Stimulated activated naive CD8-positive, alpha-beta T cell treated with anti-CD3 and anti-CD28 coated beads, Interleukin-15, Interleukin-2, amounts not matched to agents 100 ng/mL and 50 ng/mL, for 24 hours (primary cell): ENCODE data around the gene KCNK4.

ENCODE experiments used
- H3K27ac Mint-ChIP-seq: one replicate; pipeline ENCODE4 v1.8.0; 2021; ENCODE audit warnings: mild to moderate bottlenecking, mixed read lengths
- H3K27me3 Mint-ChIP-seq: one replicate; pipeline ENCODE4 v1.8.0; 2021; ENCODE audit warnings: mixed read lengths
- H3K36me3 Mint-ChIP-seq: one replicate; pipeline ENCODE4 v1.8.0; 2021; ENCODE audit warnings: low read depth, mixed read lengths
- H3K4me1 Mint-ChIP-seq: one replicate; pipeline ENCODE4 v1.8.0; 2021; ENCODE audit warnings: low read depth, mixed read lengths
- H3K4me3 Mint-ChIP-seq: one replicate; pipeline ENCODE4 v1.8.0; 2021; ENCODE audit warnings: mild to moderate bottlenecking, mixed read lengths
- H3K9me3 Mint-ChIP-seq: one replicate; pipeline ENCODE4 v1.8.0; 2021; ENCODE audit warnings: mixed read lengths

KCNK4 gene

DNA sequence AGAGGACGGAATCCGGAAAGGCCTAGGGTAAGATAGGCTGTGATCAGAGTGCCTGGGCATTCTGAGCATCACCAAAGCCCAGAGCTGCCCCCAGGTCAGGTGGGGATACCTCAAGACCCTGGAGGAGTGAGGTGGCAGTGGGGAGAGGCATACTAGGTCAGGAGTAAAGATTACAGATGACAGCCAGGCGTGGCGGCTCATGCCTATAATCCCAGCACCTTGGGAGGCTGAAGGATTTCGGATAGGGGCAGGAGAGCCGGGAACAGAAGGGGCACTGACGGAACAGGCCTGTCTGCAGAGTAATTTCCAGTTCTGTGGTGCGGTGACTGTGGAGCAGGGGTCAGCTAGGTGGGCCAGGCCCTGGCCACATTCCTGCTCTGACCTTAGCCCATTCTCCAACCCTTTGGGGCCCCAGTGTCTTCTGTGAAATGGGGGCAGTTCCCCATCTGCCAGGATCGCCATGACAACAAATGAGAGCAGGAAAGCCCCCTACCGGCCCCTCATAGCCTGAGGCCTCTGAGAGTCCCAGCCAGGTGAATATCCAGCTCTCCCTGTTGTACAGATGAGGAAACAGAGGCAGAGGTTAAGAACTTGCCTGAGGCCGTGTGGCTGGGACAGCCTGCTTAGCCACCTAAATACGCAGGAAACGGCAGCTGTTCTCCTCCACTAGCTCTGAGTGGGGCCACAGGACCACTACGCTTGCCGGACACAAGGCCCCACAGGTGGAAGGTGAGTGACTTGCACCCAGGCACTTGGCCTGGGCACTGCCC is 15.9 kb upstream of the KCNK4 start:
- no peaks in the 10 kb centered on the region for H3K27me3 Mint-ChIP-seq
- no peak overlapping the region for H3K27ac Mint-ChIP-seq

DNA sequence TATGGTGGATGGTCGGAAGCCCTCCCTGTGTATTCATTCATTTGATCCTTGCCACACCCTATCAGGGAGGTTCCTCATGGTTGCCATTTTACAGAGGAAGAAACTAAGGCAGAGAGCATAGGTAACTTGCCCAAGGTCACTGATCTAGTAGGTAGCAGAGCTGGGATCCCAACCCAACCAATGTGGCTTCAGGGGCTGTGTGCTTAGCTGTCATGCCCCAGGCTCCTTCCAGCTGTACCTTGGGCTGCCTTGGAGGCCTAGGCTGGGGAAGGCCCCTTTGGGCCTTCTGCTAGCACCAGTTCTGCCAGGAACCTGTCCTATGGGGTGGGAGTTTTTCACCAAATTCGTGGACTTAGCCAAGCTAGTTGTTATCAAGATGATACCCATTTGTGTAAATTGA is 15.3 kb upstream of the KCNK4 start:
- no peak overlapping the region for H3K27ac Mint-ChIP-seq
- H3K9me3 Mint-ChIP-seq, result no peaks in the 10 kb centered on the region
- no peak overlapping the region for H3K4me3 Mint-ChIP-seq
- peaks cover 5% of the 10 kb centered on the region for H3K36me3 Mint-ChIP-seq
- no peaks in the 10 kb centered on the region for H3K27me3 Mint-ChIP-seq
- H3K4me1 Mint-ChIP-seq, result peaks cover 11% of the 10 kb centered on the region

More for the DNA sequence above, 15.9 kb upstream of the KCNK4 start:
- no peaks in the 10 kb centered on the region for H3K9me3 Mint-ChIP-seq
- peaks cover 11% of the 10 kb centered on the region for H3K4me1 Mint-ChIP-seq
- no peak overlapping the region for H3K4me3 Mint-ChIP-seq
- peaks cover 7% of the 10 kb centered on the region for H3K36me3 Mint-ChIP-seq

DNA sequence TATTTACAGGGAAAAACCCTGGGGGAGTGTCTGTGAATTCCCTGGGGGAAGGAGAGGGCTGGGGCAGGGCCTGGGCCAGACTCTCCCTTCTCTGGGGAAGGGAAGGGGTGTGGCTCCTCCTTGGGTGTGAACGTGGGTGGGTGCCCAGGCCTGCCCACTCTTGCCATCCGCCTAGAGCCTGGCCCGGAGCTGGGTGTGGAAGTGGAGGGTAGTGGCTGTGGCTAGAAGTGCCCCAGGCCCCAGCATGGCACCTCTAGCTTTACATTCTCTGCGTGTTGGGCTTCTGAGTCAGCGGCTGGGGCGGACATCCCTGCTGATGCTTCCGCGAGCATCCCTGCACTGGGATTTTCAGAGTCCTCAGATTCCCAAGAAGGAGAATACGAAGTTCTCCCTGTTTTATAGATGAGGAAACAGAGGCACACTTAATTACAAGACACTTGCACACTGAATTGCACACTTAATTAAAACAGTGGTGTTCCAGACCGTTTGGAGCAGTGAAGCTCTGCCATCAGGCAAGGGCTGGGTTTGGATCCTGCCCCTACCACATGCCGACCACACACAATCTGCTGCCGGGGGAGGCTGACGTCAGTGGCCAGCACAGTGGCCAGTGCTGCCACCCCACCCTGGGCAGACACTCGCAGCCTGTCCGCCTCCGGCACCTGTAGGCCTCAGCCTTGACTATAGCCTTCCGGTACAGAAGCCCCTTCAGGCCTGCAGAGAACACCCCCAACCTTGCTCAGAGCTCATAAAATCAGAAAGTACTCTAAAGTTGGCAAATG is 14.3 kb upstream of the KCNK4 start:
- Mint-ChIP-seq H3K9me3 (no peaks in the 10 kb centered on the region), H3K4me1 (peaks cover 8% of the 10 kb centered on the region), H3K27ac (no peak overlapping the region), H3K36me3 (peaks cover 5% of the 10 kb centered on the region), H3K4me3 (no peak overlapping the region), H3K27me3 (no peaks in the 10 kb centered on the region)

DNA sequence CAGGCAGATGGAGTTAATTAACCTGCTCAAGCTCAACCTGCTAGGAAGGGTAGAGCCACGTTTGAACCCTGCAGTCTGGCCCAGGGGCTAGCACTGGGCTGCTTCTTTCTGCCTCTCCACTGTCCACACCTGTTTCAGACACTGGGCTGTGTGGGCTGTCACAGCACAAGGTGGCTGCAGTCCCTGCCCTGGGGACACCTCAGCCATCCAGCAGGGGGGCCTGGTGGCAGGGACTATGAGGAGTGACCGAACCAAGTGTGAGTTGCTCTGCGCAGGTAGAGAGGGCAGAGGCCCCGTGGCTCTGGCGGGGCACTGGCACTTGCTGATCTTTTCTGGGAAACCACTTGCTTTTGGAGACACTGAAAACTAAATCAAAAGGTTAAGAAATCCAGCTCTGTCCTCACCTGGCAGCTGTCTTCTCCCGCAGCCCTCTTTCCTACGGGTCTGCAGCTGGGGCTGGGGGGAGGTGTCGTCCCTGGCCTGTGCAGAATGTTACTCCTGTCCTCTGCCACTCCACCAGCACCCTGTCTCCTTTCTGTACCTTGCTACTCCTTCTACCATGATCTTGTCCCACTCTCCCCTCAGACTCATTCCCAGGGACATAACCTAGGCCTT is 12.4 kb upstream of the KCNK4 start:
- no peak overlapping the region for H3K27ac Mint-ChIP-seq

DNA sequence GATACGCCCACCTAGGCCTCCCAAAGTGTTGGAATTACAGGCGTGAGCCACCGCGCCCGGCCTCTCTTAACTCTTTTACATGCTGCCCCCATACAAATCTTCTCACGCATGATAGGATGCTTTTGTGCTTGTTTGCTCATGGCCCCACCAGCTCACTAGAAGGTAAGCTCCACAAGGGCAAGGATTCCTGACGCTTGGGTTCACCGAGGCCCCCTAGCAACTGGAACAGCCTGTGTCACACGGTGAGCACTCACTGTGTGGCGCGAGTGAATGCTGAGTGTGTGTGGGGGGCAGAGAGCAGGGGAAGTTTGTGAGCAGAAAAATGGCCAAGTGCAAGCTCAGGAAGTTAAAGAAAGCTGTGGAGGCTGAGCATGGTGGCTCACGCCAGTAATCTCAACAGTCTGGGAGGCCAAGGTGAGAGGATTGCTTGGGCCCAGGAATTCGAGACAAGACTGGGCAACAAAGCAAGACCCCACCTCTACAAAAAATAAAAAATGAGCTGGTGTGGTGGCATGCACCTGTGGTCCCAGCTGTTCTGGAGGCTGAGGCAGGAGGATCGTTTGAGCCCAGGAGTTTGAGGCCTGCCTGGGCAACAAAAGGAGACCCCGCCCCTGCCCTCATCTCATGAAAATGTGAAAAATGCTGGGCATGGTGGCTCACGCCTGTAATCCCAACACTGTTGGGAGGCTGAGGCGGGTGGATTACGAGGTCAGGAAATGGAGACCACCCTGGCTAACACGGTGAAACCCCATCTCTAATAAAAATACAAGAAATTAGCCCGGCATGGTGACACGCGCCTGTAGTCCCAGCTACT is 8.9 kb upstream of the KCNK4 start:
- H3K4me1 Mint-ChIP-seq, result peaks cover 20% of the 10 kb centered on the region
- no peaks in the 10 kb centered on the region for H3K9me3 Mint-ChIP-seq
- H3K4me3 Mint-ChIP-seq, result no peak overlapping the region
- peaks cover 5% of the 10 kb centered on the region for H3K36me3 Mint-ChIP-seq
- H3K27ac Mint-ChIP-seq, result no peak overlapping the region
- no peaks in the 10 kb centered on the region for H3K27me3 Mint-ChIP-seq

More for the DNA sequence above, 12.4 kb upstream of the KCNK4 start:
- H3K4me3 Mint-ChIP-seq, result no peak overlapping the region
- peaks cover 5% of the 10 kb centered on the region for H3K36me3 Mint-ChIP-seq
- no peaks in the 10 kb centered on the region for H3K27me3 Mint-ChIP-seq
- H3K4me1 Mint-ChIP-seq, result peaks cover 7% of the 10 kb centered on the region
- H3K9me3 Mint-ChIP-seq, result no peaks in the 10 kb centered on the region

DNA sequence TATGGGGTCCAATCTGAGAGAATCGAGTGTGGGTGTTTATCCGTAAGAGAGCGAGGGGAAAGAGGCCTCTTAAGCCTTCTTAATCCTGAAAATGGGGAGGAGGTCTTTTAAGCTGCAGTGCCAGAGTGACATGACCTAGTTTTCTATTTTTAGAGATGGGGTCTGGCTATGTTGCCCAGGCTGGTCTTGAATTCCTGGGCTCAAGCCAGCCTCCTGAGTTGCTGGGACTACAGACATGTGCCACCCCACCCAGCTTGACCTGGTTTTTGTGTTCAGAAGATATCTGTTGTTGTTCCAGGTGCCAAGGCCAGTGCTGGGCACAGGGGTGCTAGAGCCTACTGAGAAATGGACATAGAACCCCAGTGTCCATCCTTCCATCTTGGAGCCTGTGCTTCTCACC is 8.0 kb upstream of the KCNK4 start:
- Mint-ChIP-seq H3K4me3 (peak overlapping the region; percentile 48), H3K4me1 (peaks cover 20% of the 10 kb centered on the region), H3K27me3 (no peaks in the 10 kb centered on the region), H3K27ac (no peak overlapping the region), H3K36me3 (peaks cover 5% of the 10 kb centered on the region), H3K9me3 (no peaks in the 10 kb centered on the region)

DNA sequence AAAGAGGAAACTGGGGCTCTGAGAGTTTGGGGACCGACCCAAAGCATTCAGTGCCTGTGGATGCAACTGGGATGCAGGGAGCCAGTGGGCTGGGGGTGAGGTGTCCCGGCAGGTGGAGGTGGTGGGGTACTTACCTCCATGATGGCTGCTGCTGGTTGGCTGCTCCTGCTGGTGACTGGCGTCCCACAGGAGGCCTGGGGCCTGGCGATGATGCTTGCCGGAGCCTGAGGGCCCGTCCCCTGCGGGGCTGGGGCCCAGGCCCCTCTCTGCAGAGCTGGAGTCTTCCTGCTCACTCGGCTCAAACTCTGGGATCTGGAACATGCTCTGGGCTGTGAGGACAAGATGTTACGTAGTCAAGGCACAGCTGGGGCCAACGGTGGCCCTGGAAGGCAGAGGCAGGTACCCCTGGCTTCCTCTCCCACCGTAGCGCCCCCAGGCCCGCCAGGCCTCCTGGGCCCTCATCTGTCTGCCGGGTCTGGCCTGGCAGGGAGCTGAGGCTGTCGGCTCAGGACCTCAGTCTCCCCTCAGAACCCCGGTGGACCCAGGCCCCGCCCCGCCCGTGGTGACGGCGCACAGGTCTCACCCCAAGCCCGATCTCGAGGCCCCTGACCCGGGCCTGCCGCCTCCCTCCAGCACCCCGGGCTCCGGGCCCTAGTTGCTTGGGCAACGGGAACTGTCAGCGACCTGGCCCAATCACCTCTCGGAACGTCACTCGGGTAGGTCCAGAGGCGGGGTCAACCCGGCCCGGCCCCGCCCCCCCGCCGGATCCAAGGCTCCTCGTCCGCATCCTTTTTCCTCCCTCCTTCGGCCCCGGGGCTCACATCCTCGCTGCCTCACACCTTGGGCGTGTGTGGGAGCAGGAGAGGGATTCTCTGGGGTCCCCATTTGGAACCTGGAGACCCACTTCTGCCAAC is 6.8 kb upstream of the KCNK4 start, which contains the start of gene BAD:
Gene BAD, minus strand, starts transcription at position 618 of the 914 bp plus-strand sequence. Its CDS starts 297 bp downstream, at position 321.
- Mint-ChIP-seq H3K27ac (peak within 1 kb of the TSS; percentile 89), H3K4me3 (peak within 1 kb of the TSS; percentile 85), H3K27me3 (no peaks in the 10 kb centered on the region), H3K36me3 (no peaks in the 10 kb centered on the region), H3K4me1 (peaks cover 20% of the 10 kb centered on the region), H3K9me3 (no peaks in the 10 kb centered on the region)

DNA sequence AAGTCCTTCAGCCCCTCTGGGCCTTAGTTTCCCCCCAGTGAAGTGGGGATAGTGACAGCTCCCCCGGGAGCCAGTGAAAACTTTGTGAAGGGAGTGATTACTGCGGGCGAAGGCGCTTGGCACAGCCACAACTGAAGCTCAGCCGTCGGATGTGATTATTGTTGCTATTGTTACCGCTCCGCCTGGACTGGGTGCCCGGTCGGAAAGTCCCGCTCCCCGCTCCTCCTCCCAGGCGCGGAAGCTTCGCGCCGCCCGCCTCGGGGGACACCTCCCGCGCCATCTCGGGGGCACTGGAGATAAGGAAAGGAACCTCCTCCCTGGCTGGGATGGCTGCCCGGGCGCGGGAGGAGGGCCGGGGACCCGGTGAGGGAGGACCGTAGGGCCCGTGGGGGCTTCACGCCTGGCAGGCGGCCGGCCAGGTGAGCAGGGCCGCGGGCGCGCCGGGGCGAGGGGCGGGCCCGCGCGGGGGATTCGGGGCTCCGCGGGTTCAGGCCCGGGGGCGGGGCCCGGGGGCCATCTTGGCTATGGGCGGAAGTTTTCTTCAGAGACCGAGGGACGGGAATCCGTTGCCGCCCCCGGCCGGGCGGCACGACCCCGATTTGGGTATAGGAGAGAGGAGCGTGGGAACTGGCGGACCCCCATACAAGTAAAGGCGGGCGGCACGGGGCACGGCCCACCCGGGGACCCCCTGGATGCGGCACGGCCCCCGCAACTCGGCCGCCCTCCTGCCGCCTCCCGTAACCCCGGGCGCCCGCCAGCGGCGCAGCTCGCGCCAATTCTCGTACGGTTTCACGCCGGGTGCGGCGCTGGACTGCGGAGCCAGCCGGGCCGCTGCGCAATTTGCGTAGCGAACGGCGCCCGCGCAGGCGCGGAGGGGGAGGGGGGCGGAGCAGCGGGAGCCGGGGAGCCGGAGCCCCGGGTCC is 5.9 kb upstream of the KCNK4 start, which contains the start of gene GPR137:
Gene GPR137, plus strand, starts transcription at position 887 of the 923 bp plus-strand sequence. CDS start 677 bp downstream, outside the sequence.
- Mint-ChIP-seq H3K36me3 (no peaks in the 10 kb centered on the region), H3K4me3 (peak within 1 kb of the TSS; percentile 85), H3K27me3 (no peaks in the 10 kb centered on the region), H3K9me3 (no peaks in the 10 kb centered on the region), H3K4me1 (peaks cover 20% of the 10 kb centered on the region), H3K27ac (peak within 1 kb of the TSS; percentile 89)

DNA sequence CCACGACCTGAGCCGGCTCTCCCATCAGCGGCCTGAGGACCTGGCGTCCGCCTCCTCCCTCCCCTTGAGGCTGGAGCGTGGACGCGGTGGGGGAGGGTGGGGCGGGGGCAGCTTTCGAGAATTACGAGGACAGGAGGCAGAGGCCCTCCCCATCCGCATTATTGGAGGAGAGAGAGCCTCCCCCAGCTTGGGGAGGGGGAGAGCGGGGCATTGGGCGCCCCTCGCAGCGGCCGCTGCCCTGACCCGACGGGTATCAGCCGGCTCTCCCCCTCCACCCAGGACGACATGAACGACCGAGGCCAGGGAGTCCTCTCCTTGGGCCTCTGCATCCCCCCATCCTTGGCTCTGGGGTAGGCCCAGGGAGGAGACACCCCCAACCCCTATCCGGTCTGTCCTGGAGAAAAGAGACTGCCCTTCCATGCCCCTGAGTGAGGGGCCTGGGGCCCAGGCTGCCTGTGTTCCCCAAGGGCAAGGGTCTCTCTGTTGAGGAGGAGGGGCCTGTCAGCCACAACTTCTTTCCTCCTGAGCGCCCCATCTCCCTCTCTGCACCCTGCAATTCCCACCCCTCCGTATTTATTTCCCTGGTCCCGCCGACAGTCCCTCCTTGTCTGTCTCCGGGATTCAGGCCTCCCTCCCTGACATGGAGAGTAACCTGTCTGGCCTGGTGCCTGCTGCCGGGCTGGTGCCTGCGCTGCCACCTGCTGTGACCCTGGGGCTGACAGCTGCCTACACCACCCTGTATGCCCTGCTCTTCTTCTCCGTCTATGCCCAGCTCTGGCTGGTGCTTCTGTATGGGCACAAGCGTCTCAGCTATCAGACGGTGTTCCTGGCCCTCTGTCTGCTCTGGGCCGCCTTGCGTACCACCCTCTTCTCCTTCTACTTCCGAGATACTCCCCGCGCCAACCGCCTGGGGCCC is 5.0 kb upstream of the KCNK4 start:
- H3K9me3 Mint-ChIP-seq, result no peaks in the 10 kb centered on the region
- peak overlapping the region; percentile 77 for H3K4me3 Mint-ChIP-seq
- H3K27ac Mint-ChIP-seq, result peak overlapping the region; percentile 34
- H3K36me3 Mint-ChIP-seq, result no peaks in the 10 kb centered on the region
- H3K27me3 Mint-ChIP-seq, result peaks cover 8% of the 10 kb centered on the region
- peaks cover 25% of the 10 kb centered on the region for H3K4me1 Mint-ChIP-seq

DNA sequence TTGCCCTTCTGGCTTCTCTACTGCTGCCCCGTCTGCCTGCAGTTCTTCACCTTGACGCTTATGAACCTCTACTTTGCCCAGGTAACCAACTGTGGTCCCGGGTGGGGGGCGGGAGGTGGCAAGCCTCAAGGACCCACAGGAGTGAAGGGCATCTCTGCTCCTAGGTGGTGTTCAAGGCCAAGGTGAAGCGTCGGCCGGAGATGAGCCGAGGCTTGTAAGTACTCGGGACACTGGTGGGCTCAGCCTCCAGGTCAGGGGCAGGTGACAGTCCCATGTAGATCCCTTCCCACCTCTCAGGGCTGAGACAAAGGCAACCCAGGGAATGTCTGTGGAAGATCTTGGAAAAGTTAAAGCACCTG is 4.3 kb upstream of the KCNK4 start:
- Mint-ChIP-seq H3K4me1 (peaks cover 25% of the 10 kb centered on the region), H3K9me3 (no peaks in the 10 kb centered on the region), H3K27ac (peak overlapping the region; percentile 34), H3K27me3 (peaks cover 8% of the 10 kb centered on the region), H3K36me3 (no peaks in the 10 kb centered on the region), H3K4me3 (peak overlapping the region; percentile 77)

DNA sequence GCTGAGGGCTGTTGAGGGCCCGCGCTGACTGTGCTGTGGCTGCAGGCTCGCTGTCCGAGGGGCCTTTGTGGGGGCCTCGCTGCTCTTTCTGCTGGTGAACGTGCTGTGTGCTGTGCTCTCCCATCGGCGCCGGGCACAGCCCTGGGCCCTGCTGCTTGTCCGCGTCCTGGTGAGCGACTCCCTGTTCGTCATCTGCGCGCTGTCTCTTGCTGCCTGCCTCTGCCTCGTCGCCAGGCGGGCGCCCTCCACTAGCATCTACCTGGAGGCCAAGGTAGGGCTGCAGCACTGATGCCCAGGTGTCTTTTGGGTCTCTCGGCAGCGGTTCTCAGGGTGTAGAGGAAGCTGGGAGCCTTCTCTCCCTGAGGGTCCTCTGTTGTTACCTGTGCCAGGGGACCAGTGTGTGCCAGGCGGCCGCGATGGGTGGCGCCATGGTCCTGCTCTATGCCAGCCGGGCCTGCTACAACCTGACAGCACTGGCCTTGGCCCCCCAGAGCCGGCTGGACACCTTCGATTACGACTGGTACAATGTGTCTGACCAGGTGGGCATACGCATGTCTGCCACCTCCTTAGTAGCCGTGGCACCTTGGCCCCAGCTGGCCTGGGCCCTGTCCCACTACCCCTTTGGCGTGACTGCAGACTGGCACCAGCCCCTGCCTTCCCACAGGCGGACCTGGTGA is 3.3 kb upstream of the KCNK4 start:
- peaks cover 25% of the 10 kb centered on the region for H3K4me1 Mint-ChIP-seq
- no peak overlapping the region for H3K27ac Mint-ChIP-seq
- peaks cover 11% of the 10 kb centered on the region for H3K27me3 Mint-ChIP-seq
- no peaks in the 10 kb centered on the region for H3K36me3 Mint-ChIP-seq
- H3K4me3 Mint-ChIP-seq, result no peak overlapping the region
- no peaks in the 10 kb centered on the region for H3K9me3 Mint-ChIP-seq

DNA sequence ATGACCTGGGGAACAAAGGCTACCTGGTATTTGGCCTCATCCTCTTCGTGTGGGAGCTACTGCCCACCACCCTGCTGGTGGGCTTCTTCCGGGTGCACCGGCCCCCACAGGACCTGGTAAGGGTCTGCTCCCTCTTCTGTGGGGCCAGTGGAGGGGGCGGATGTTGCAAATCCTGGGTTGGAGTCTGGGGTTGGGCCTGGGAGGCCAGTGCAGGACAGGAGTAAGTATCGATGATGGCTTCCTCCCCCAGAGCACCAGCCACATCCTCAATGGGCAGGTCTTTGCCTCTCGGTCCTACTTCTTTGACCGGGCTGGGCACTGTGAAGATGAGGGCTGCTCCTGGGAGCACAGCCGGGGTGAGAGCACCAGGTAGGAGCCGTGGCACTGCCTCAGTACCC is 2.8 kb upstream of the KCNK4 start:
- no peak overlapping the region for H3K4me3 Mint-ChIP-seq
- no peak overlapping the region for H3K27ac Mint-ChIP-seq
- H3K4me1 Mint-ChIP-seq, result peaks cover 20% of the 10 kb centered on the region
- no peaks in the 10 kb centered on the region for H3K9me3 Mint-ChIP-seq
- H3K36me3 Mint-ChIP-seq, result no peaks in the 10 kb centered on the region
- H3K27me3 Mint-ChIP-seq, result peaks cover 15% of the 10 kb centered on the region
